ENCODE data around the gene CRY1.

DNA sequence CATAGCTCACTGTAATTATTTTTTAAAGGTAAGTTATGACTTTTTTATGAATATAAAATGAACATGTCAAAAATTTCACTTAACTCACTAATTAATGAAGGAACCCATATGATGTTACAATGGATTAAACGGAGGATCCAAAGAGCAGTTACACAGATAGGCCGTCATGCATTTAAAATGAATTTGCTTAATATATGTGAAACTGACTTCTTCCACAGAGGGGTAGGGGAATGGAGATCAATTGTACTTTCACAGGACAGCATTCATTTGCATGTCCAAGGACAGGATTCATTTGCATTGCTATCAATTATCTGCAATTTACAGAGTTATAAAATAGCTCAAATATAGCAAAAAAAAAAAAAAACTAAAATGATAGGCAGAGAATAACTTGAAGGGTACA, 6.6 kb upstream of the CRY1 start:
- TF ChIP-seq, protein P1, sequence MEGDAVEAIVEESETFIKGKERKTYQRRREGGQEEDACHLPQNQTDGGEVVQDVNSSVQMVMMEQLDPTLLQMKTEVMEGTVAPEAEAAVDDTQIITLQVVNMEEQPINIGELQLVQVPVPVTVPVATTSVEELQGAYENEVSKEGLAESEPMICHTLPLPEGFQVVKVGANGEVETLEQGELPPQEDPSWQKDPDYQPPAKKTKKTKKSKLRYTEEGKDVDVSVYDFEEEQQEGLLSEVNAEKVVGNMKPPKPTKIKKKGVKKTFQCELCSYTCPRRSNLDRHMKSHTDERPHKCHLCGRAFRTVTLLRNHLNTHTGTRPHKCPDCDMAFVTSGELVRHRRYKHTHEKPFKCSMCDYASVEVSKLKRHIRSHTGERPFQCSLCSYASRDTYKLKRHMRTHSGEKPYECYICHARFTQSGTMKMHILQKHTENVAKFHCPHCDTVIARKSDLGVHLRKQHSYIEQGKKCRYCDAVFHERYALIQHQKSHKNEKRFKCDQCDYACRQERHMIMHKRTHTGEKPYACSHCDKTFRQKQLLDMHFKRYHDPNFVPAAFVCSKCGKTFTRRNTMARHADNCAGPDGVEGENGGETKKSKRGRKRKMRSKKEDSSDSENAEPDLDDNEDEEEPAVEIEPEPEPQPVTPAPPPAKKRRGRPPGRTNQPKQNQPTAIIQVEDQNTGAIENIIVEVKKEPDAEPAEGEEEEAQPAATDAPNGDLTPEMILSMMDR (IDR thresholded peaks at IDR 0.05), result no peak
- TF ChIP-seq POLR2A (IDR thresholded peaks at IDR 0.05), result no peak
